ENCODE measurements around the gene PRDM16. TPM values are rescaled to one million over a fixed set of nuclear protein-coding genes. Genes with fewer than 3 reads are reported as not detected.
"Not testable (repeated sequence)": the region's sequence is repeated elsewhere in the genome, so short reads cannot be mapped to it uniquely, and the experiment has no call there.

Gene PRDM16
- total RNA-seq, 1 experiment from 2014 or later, result 0.69 TPM

- Histone ChIP-seq H3K27me3 (ENCODE audit: control insufficient read depth, insufficient read depth, low read length) (peaks cover 2% of the 10 kb centered on the region; the same call in 1 of the 2 replicates), H3K4me3 (ENCODE audit: insufficient read depth, low read depth, low read length) (no peak overlapping the region), H3K36me3 (replicated peaks; ENCODE audit: control insufficient read depth, insufficient read depth, low read length) (no peaks in the 10 kb centered on the region)
- DNase-seq, result no peak
Observed at GRCh38 chr1:3279182-3279470, 210.1 kb downstream of the PRDM16 start.

GRCh38 chr1:3281735-3282134 lies 212.7 kb downstream of the PRDM16 start:
- DNase-seq, result no peak
- peaks cover 2% of the 10 kb centered on the region; the same call in 1 of the 2 replicates for H3K27me3 ChIP-seq (ENCODE audit: control insufficient read depth, insufficient read depth, low read length)
- H3K4me3 ChIP-seq (ENCODE audit: insufficient read depth, low read depth, low read length), result no peak overlapping the region
- no peaks in the 10 kb centered on the region for H3K36me3 ChIP-seq (replicated peaks; ENCODE audit: control insufficient read depth, insufficient read depth, low read length)

- Histone ChIP-seq H3K27me3 (ENCODE audit: control insufficient read depth, insufficient read depth, low read length) (peaks cover 2% of the 10 kb centered on the region; the same call in 1 of the 2 replicates), H3K36me3 (replicated peaks; ENCODE audit: control insufficient read depth, insufficient read depth, low read length) (no peaks in the 10 kb centered on the region), H3K4me3 (ENCODE audit: insufficient read depth, low read depth, low read length) (no peak overlapping the region)
- no peak for DNase-seq
Observed at GRCh38 chr1:3282186-3282585, 213.2 kb downstream of the PRDM16 start.

GRCh38 chr1:3282656-3283430 lies 213.8 kb downstream of the PRDM16 start:
- no peak for DNase-seq
- peaks cover 2% of the 10 kb centered on the region; the same call in 1 of the 2 replicates for H3K27me3 ChIP-seq (ENCODE audit: control insufficient read depth, insufficient read depth, low read length)
- H3K4me3 ChIP-seq (ENCODE audit: insufficient read depth, low read depth, low read length), result no peak overlapping the region
- H3K36me3 ChIP-seq (replicated peaks; ENCODE audit: control insufficient read depth, insufficient read depth, low read length), result no peaks in the 10 kb centered on the region

GRCh38 chr1:3283849-3284248 lies 214.8 kb downstream of the PRDM16 start:
- Histone ChIP-seq H3K4me3 (ENCODE audit: insufficient read depth, low read depth, low read length) (no peak overlapping the region), H3K27me3 (ENCODE audit: control insufficient read depth, insufficient read depth, low read length) (peaks cover 2% of the 10 kb centered on the region; the same call in 1 of the 2 replicates), H3K36me3 (replicated peaks; ENCODE audit: control insufficient read depth, insufficient read depth, low read length) (no peaks in the 10 kb centered on the region)
- DNase-seq, result peak; percentile 97

- H3K4me3 ChIP-seq (ENCODE audit: insufficient read depth, low read depth, low read length), result no peak overlapping the region
- no peaks in the 10 kb centered on the region for H3K36me3 ChIP-seq (replicated peaks; ENCODE audit: control insufficient read depth, insufficient read depth, low read length)
- DNase-seq, result no peak
- peaks cover 2% of the 10 kb centered on the region; the same call in 1 of the 2 replicates for H3K27me3 ChIP-seq (ENCODE audit: control insufficient read depth, insufficient read depth, low read length)
Observed at GRCh38 chr1:3284691-3285090, 215.7 kb downstream of the PRDM16 start.

GRCh38 chr1:3285106-3285740 lies 216.2 kb downstream of the PRDM16 start:
- no peak overlapping the region for H3K4me3 ChIP-seq (ENCODE audit: insufficient read depth, low read depth, low read length)
- DNase-seq, result no peak
- H3K27me3 ChIP-seq (ENCODE audit: control insufficient read depth, insufficient read depth, low read length), result peaks cover under 1% of the 10 kb centered on the region; the same call in 1 of the 2 replicates
- H3K36me3 ChIP-seq (replicated peaks; ENCODE audit: control insufficient read depth, insufficient read depth, low read length), result no peaks in the 10 kb centered on the region

- not testable (repeated sequence) for DNase-seq; H3K4me3 ChIP-seq (ENCODE audit: insufficient read depth, low read depth, low read length); H3K36me3 ChIP-seq (replicated peaks; ENCODE audit: control insufficient read depth, insufficient read depth, low read length); H3K27me3 ChIP-seq (ENCODE audit: control insufficient read depth, insufficient read depth, low read length)
Observed at GRCh38 chr1:3287095-3287494, 218.1 kb downstream of the PRDM16 start.

GRCh38 chr1:3287656-3288160 lies 218.7 kb downstream of the PRDM16 start:
- no peak overlapping the region for H3K4me3 ChIP-seq (ENCODE audit: insufficient read depth, low read depth, low read length)
- DNase-seq, result no peak
- no peaks in the 10 kb centered on the region for H3K36me3 ChIP-seq (replicated peaks; ENCODE audit: control insufficient read depth, insufficient read depth, low read length)
- no peaks in the 10 kb centered on the region for H3K27me3 ChIP-seq (ENCODE audit: control insufficient read depth, insufficient read depth, low read length)

- no peaks in the 10 kb centered on the region for H3K36me3 ChIP-seq (replicated peaks; ENCODE audit: control insufficient read depth, insufficient read depth, low read length)
- H3K4me3 ChIP-seq (ENCODE audit: insufficient read depth, low read depth, low read length), result no peak overlapping the region
Observed at GRCh38 chr1:3289502-3289901, 220.5 kb downstream of the PRDM16 start.

GRCh38 chr1:3290438-3290837 lies 221.4 kb downstream of the PRDM16 start:
- Histone ChIP-seq H3K36me3 (replicated peaks; ENCODE audit: control insufficient read depth, insufficient read depth, low read length) (no peaks in the 10 kb centered on the region), H3K4me3 (ENCODE audit: insufficient read depth, low read depth, low read length) (no peak overlapping the region), H3K27me3 (ENCODE audit: control insufficient read depth, insufficient read depth, low read length) (no peaks in the 10 kb centered on the region)
- no peak for DNase-seq

More at GRCh38 chr1:3289502-3289901, 220.5 kb downstream of the PRDM16 start:
- DNase-seq, result no peak
- H3K27me3 ChIP-seq (ENCODE audit: control insufficient read depth, insufficient read depth, low read length), result no peaks in the 10 kb centered on the region

GRCh38 chr1:3290915-3291314 lies 221.9 kb downstream of the PRDM16 start:
- Histone ChIP-seq H3K36me3 (replicated peaks; ENCODE audit: control insufficient read depth, insufficient read depth, low read length) (no peaks in the 10 kb centered on the region), H3K27me3 (ENCODE audit: control insufficient read depth, insufficient read depth, low read length) (no peaks in the 10 kb centered on the region), H3K4me3 (ENCODE audit: insufficient read depth, low read depth, low read length) (no peak overlapping the region)
- DNase-seq, result no peak

GRCh38 chr1:3292051-3292722 lies 223.2 kb downstream of the PRDM16 start:
- H3K27me3 ChIP-seq (ENCODE audit: control insufficient read depth, insufficient read depth, low read length), result no peaks in the 10 kb centered on the region
- no peak for DNase-seq

GRCh38 chr1:3292868-3293562 lies 224.0 kb downstream of the PRDM16 start:
- no peaks in the 10 kb centered on the region for H3K27me3 ChIP-seq (ENCODE audit: control insufficient read depth, insufficient read depth, low read length)
- H3K4me3 ChIP-seq (ENCODE audit: insufficient read depth, low read depth, low read length), result no peak overlapping the region
- H3K36me3 ChIP-seq (replicated peaks; ENCODE audit: control insufficient read depth, insufficient read depth, low read length), result no peaks in the 10 kb centered on the region
- DNase-seq, result no peak

More at GRCh38 chr1:3292051-3292722, 223.2 kb downstream of the PRDM16 start:
- H3K4me3 ChIP-seq (ENCODE audit: insufficient read depth, low read depth, low read length), result no peak overlapping the region
- H3K36me3 ChIP-seq (replicated peaks; ENCODE audit: control insufficient read depth, insufficient read depth, low read length), result no peaks in the 10 kb centered on the region

All from H7 (cell line).